GM19043 (cell line): ENCODE data around the gene CELF1.
"Not testable (repeated sequence)": the region's sequence is repeated elsewhere in the genome, so short reads cannot be mapped to it uniquely, and the experiment has no call there.

Experiments
- ATAC-seq: cut with Tn5 transposase; IDR thresholded peaks from one replicate; pipeline ENCODE4 v1.9.1; 2021; ENCODE audit warnings: low read depth; ENCODE audit not compliant: unreplicated experiment

Gene CELF1

DNA sequence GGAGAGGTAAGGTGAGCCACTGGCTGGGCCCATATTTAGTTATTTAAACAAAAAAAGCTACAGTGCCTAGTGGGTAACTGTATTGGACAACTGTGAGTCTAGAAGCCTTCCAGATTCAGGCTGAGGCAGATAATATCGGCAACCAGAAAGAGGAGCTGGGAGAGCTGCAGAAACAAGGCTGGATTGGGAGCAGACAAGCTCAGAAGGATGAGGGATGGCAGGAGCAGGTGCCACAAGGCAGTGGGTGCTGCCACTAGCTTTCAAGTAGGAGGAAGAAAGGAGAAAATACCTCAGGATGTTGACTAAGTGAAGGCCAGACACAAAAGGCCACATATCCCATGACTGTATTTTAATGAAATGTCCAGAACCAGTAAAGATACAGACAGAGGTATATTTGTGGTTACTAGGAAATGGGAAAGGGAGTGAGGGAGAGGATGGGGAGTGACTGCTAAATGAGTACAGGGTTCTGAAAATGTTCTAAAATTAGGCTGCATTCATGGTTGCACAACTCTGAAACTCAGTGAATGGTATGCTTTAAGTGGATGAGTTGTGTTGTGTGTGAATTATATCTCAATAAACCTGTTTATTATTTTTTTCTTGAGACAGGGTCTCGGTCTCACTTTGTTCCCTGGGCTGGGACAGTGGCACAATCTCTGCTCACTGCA lies 92.2 kb downstream of the CELF1 start:
- ATAC-seq, result no peak

DNA sequence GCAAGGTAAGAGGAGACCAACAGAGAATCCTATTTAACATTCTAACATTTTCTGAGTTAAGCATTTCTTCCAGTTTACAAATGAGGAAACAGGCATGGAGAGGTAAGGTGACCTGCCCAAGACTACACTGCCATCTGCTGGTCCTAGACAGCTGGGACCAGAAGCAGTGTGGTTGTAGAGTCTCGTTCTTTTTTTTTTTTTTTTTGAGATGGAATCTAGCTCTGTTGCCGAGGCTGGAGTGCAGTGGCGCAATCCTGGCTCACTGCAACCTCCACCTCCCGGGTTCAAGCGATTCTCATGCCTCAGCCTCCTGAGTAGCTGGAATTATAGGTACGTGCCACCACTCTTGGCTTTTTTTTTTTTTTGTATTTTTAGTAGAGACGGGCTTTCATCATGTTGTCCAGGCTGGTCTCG lies 98.7 kb downstream of the CELF1 start:
- not testable (repeated sequence) for ATAC-seq

- no peak for ATAC-seq
These were observed 99.6 kb downstream of the CELF1 start for GRCh38 chr11:47453365-47453764.

- no peak for ATAC-seq
These were observed 100.9 kb downstream of the CELF1 start for GRCh38 chr11:47451990-47452389.

DNA sequence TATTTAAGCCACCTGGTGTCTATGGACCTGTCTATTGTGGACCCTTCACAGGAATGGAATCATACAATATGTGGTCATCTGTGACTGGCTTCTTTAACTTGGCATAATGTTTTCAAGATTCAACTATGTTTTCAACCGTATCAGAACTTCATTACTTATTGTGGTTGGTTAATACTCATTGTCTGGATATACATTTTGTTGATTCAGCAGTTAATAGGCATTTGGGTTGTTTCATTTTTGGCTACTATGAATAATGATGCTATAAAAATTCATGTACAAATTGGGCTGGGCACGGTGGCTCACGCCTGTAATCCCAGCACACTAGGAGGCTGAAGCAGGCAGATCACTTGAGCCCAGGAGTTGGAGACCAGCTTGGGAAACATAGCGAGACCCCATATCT lies 101.5 kb downstream of the CELF1 start:
- ATAC-seq, result no peak

DNA sequence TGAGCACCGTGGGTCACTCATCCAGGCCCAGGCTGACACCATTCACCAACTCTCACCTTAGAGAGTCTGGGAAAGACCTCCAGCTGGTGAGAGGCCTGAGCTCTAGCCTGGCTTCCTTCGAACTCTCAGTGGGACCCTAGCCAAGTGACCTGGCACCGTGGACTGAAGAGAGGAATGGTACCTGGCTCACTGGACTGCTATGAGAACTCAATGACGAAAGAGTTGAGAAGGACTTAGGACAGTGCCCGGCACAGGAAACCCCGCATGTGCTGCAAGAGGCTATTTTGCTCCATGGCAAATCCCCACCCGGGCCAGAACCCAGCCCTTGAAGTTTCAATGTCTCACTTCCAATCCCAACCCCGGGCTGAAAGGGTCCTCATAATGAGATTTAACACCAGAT lies 103.4 kb downstream of the CELF1 start:
- no peak for ATAC-seq

DNA sequence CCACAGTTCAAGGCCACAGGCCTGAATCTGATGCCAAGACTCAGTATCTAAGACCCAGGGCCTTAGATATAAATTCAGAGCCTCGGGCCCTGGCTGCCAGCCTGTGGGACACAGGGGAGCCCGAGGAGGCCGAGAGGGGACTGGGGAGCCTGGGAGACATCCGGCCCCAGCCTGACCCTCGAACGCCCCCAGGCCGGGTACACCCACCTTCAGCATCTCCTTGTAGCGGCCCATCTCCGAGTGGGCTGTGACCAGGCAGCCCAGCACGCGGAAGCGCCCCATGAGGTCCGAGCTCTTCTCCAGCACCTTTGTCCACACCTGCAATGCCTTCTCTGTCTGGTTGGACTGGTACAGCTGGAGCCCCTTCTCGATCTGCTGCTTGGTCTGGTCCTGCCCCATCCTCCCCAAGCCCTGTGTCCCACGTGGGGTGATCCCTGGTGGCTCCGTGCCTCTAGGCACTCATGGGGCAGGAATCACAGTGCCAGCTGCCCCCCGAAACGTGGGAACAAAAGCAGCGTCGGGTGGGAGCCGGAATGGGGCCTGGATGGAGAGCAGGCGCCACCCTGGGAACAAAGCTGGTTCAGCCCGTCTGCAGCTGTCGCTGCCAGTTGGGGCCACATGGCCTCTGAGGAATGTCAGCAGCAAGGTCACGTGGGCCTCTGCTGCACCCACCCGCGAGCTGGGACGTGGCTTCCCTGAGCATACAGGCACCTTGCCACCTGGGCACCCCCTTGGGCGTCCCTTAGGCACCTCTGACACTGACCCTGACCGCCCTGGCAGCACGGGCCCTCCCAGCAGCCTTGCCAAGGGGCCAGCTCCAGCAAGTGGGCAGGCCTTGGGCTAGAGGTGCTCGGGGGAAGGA lies 104.1 kb downstream of the CELF1 start, which contains the start of gene RAPSN:
Gene RAPSN, minus strand, starts transcription at position 571 of the 862 bp plus-strand sequence. Its CDS starts 172 bp downstream, at position 399.
- ATAC-seq, result no peak

GRCh38 chr11:47447906-47448305 lies 105.0 kb downstream of the CELF1 start:
- no peak for ATAC-seq

- ATAC-seq, result no peak
These were observed 106.1 kb downstream of the CELF1 start for GRCh38 chr11:47446833-47447232.

- no peak for ATAC-seq
These were observed 107.1 kb downstream of the CELF1 start for GRCh38 chr11:47445840-47446239.

DNA sequence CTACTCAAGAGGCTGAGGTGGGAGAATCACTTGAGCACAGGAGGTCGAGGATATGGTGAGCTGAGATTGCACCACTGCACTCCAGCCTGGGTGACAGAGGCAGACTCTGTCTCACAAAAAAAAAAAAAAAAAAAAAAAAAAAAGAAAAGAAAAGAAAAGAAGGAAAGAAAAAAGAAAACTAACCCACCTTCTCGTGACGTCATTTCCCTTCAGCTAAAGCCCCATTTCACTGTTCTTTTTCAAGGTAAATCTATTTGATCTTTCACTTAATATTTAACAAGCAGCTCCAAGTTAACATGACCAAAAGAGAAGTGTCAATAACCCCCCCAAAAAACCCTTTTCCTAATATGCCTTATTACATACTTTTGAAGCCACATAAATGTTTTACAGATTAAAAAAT lies 109.1 kb downstream of the CELF1 start:
- no peak for ATAC-seq

GRCh38 chr11:47443028-47443700 lies 109.8 kb downstream of the CELF1 start:
- no peak for ATAC-seq

DNA sequence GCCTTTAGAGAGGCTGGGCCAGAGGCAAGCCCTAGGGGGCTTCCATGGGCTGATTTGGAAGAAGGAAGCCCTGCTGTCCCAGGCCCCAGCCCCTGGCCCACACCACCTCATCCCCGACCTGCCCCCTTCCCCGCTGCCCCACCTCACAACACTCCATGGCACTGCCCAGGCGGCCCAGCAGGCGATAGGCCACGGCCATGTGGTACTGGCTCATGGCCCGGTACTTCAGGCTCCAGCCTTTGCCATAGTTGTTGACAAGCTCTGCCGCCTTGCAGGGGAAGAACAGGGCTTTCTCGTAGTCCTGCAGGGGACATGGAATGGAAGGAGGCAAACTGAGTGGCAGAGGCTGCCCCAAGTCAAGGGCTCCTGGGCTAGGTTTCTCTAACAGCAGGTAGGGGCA lies 110.4 kb downstream of the CELF1 start:
- no peak for ATAC-seq

- ATAC-seq, result no peak
These were observed 111.5 kb downstream of the CELF1 start for GRCh38 chr11:47441421-47441820.

- ATAC-seq, result no peak
These were observed 112.9 kb downstream of the CELF1 start for GRCh38 chr11:47440054-47440476.

GRCh38 chr11:47438721-47439120 lies 114.2 kb downstream of the CELF1 start:
- ATAC-seq, result no peak

GRCh38 chr11:47437746-47438418 lies 115.0 kb downstream of the CELF1 start:
- no peak for ATAC-seq

GRCh38 chr11:47437218-47437745 lies 115.7 kb downstream of the CELF1 start:
- ATAC-seq, result no peak

- no peak for ATAC-seq
These were observed 116.2 kb downstream of the CELF1 start for GRCh38 chr11:47436726-47437125.

GRCh38 chr11:47435687-47436086 lies 117.2 kb downstream of the CELF1 start:
- ATAC-seq, result no peak
